Stimulated activated naive CD8-positive, alpha-beta T cell treated with anti-CD3 and anti-CD28 coated beads, Interleukin-15, Interleukin-2, amounts not matched to agents 100 ng/mL and 50 ng/mL, for 24 hours (primary cell): Measurements from ENCODE around the gene CES1.
"Not testable (repeated sequence)": the region's sequence is repeated elsewhere in the genome, so short reads cannot be mapped to it uniquely, and the experiment has no call there.

Source experiments
- H3K27ac Mint-ChIP-seq: one replicate; pipeline ENCODE4 v1.8.0; 2021; ENCODE audit warnings: mild to moderate bottlenecking, mixed read lengths
- H3K27me3 Mint-ChIP-seq: one replicate; pipeline ENCODE4 v1.8.0; 2021; ENCODE audit warnings: mixed read lengths
- H3K36me3 Mint-ChIP-seq: one replicate; pipeline ENCODE4 v1.8.0; 2021; ENCODE audit warnings: low read depth, mixed read lengths
- H3K4me1 Mint-ChIP-seq: one replicate; pipeline ENCODE4 v1.8.0; 2021; ENCODE audit warnings: low read depth, mixed read lengths
- H3K4me3 Mint-ChIP-seq: one replicate; pipeline ENCODE4 v1.8.0; 2021; ENCODE audit warnings: mild to moderate bottlenecking, mixed read lengths
- H3K9me3 Mint-ChIP-seq: one replicate; pipeline ENCODE4 v1.8.0; 2021; ENCODE audit warnings: mixed read lengths

Gene CES1

DNA sequence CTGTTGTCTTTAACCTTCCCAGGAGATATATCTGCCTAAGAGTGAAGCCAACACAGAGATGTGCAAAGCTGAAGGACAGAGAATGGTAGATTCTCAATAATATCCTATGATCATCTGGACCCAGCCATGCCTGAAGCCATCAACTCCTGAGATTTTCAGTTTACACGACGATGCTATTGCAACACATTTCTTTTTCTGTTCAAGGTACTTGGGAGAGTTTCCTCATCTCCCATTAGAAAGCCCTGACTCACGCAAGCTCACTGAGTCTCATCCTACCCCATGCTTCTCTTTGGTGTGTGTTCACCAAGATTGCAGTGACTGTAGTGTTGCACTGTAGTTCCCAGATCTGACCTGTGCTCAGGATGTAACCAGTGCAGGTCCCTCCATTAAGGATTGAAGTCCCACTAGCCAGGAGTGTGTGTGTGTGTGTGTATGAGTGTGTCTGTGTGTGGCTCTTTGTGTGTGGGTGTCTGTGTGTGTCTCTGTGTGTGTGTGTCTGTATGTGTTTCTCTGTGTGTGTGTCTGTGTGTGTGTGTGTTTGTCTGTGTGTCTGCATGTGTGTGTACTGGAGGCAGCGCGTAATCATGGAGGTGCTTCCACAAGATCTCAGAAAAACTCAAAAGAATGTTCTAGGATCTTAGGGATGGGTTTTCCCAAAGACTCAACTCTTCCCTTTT, 15.5 kb downstream of the CES1 start:
- no peak overlapping the region for H3K27ac Mint-ChIP-seq

DNA sequence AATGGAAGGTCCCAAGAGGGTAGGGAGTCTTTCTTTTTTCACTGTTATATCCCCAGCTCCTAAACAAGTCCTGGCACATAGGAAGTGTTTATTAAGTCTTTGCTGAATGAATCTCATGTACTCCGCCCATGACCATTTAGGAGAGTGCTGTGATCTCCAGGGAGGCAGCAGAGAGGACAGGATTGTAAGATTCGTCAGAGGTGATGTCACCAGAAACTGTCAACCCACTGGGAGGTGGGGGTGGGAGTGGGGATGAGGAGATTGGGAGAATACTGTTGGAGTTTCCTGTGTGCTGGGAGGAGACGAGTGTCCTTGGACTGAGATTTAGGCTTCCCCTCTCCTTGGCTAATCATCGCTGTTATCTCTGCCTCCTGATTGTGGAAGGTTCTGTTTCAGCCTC, 16.7 kb downstream of the CES1 start:
- not testable (repeated sequence) for H3K4me1 Mint-ChIP-seq, H3K9me3 Mint-ChIP-seq, H3K4me3 Mint-ChIP-seq, H3K36me3 Mint-ChIP-seq, H3K27ac Mint-ChIP-seq
- H3K27me3 Mint-ChIP-seq = peaks cover 23% of the 10 kb centered on the region

More for the DNA sequence above, 15.5 kb downstream of the CES1 start:
- Mint-ChIP-seq H3K36me3 (no peaks in the 10 kb centered on the region), H3K4me3 (no peak overlapping the region), H3K9me3 (no peaks in the 10 kb centered on the region), H3K27me3 (peaks cover 25% of the 10 kb centered on the region), H3K4me1 (no peaks in the 10 kb centered on the region)

DNA sequence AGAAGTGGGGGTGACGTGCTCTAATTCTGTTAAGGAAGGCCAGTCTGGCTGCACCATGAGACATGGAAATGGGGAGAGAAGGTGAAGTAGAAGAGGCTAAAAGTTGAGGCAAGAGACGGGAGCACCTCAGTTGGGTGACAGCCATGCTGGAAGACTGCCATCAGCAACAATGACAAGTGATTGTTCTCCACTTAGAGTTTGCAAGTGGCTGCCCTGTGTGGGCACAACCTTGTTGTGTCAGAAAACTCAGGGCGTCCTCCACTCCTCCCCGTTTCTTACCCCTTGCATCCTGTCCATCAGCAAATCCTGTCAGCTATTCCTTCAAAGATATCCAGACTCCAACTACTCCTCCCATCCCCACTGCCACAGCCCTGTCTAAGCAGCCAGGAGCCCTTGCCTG, 17.6 kb downstream of the CES1 start:
- Mint-ChIP-seq H3K4me1 (no peaks in the 10 kb centered on the region), H3K27ac (no peak overlapping the region), H3K9me3 (no peaks in the 10 kb centered on the region), H3K27me3 (peaks cover 28% of the 10 kb centered on the region), H3K4me3 (no peak overlapping the region), H3K36me3 (no peaks in the 10 kb centered on the region)

DNA sequence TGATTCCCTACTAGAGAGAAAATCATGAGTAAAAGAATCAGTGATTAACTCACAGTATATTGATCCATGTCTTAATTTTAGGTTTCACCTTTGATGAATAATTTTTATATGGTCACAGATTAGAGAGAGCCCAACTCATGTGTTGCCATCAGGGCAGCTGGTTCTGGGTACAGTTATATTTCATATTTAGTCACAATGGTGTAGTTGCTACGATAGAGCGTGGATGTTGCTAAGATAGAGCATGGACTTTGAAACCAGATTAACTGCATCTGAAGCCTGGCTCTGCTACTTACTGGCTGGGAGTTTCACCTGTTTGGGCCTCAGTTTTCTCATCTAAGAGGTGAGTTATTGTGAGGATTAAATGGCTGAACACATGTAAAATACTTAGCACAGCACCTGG, 18.7 kb downstream of the CES1 start:
- peaks cover 32% of the 10 kb centered on the region for H3K27me3 Mint-ChIP-seq
- H3K4me1 Mint-ChIP-seq, H3K9me3 Mint-ChIP-seq, H3K4me3 Mint-ChIP-seq, H3K27ac Mint-ChIP-seq, H3K36me3 Mint-ChIP-seq: not testable (repeated sequence)

DNA sequence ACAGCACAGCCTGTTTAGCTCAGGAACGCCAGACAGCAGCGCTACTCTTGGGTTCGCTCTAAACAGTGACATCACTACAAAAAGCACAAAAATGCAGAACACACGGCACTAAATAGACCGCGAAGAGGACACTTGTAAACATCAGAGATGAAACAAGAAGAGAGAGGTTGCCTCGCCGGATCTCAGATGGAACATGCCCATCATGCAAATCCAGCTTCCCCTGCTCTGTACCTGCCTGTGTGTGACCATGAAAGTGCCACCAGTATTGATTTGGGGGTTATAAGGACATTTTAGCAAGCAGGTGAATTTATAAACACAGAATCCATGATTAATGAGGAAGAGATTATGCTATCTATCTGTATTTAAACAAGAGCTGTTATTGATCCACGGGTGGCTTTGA, 19.2 kb downstream of the CES1 start:
- H3K27me3 Mint-ChIP-seq = peaks cover 29% of the 10 kb centered on the region
- not testable (repeated sequence) for H3K36me3 Mint-ChIP-seq, H3K27ac Mint-ChIP-seq, H3K9me3 Mint-ChIP-seq, H3K4me3 Mint-ChIP-seq, H3K4me1 Mint-ChIP-seq

DNA sequence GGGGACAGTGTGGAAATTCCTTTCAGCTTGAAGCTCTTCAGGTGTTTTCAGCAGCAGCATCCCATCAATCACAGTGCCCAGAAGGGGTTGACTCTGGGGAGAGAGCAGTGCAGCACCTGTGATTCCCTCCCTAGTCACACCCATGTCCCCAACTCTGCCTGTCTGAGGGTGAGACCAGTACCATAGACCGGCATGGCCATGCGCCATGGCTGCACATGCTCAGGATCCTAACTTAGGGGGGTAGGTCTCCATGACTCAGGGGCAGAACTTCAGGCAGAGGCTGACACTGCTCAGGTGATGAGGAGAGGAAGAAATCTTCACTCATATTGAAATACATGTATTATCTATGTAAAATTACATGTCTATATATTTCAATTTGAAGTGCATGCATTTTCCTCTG, 19.9 kb downstream of the CES1 start:
- no peaks in the 10 kb centered on the region for H3K36me3 Mint-ChIP-seq
- H3K9me3 Mint-ChIP-seq = no peaks in the 10 kb centered on the region
- H3K4me1 Mint-ChIP-seq = no peaks in the 10 kb centered on the region
- H3K4me3 Mint-ChIP-seq = no peak overlapping the region
- peaks cover 28% of the 10 kb centered on the region for H3K27me3 Mint-ChIP-seq
- H3K27ac Mint-ChIP-seq = no peak overlapping the region

DNA sequence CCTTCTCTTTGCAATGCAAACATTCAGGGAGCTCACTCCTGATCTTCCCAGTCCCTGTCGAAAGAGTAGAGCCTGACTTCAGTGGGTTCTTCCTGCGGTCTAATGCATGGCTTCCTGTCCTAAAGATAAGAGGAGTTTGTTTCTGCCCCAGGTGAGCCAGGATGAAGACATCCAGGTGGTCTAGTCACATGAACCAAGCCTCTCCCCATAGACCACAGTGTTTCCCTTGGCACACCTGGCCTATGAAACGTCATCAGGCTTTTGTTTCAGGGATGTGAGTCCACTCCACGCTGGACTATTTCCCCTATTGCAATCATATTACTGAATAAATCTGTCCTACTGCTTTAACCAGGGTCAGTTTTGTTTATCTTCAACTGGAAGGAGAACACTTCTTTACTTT, 21.1 kb downstream of the CES1 start:
- peaks cover 24% of the 10 kb centered on the region for H3K27me3 Mint-ChIP-seq
- H3K4me1 Mint-ChIP-seq = no peaks in the 10 kb centered on the region
- H3K36me3 Mint-ChIP-seq = no peaks in the 10 kb centered on the region
- no peak overlapping the region for H3K4me3 Mint-ChIP-seq
- no peak overlapping the region for H3K27ac Mint-ChIP-seq
- H3K9me3 Mint-ChIP-seq = no peaks in the 10 kb centered on the region

DNA sequence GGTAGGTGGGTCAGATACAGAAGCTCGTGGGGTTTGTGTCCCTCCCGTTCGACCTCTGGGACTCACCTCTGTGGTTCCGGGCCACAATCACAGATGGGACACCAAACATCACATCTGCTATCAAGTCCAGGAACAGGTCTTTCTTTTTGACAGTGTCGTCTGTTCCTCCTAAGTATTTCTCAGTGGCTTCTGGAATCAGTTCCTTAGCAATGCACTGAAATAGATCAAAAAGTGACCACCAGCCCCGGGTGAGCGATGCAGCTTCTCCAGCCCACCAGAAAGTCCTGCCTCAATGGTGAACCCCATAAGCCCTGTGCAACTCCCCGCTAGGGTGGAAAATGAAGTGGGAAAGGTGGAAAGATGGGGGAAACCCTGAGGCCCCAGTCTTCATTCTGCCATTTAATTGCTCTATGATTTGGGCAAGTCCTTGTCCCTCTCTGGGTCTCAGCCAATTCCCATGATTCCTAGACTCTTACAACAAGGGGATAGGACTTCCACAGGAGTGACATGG, 22.4 kb downstream of the CES1 start:
- Mint-ChIP-seq H3K4me3 (no peak overlapping the region), H3K27ac (no peak overlapping the region), H3K36me3 (no peaks in the 10 kb centered on the region), H3K27me3 (peaks cover 19% of the 10 kb centered on the region), H3K9me3 (no peaks in the 10 kb centered on the region), H3K4me1 (no peaks in the 10 kb centered on the region)

DNA sequence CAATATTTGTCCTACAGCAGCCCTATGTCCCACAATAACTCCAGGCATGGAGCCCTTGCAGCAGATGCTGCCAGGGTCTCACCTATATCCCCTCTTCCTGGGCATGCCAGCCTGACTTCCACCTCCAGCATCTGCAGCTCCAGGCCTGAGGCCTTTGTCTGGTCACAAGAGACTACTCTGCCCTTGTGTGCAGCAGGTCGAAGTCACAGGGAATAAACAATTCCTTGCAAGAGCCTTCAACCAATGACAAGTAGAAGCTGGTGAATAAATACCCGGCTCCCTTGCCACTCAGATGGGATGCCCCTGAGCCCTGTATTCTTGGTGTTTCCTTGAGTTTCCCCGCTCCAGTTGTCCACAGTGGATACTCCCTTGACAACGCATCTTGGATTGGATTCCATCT, 23.0 kb downstream of the CES1 start:
- no peak overlapping the region for H3K4me3 Mint-ChIP-seq
- H3K9me3 Mint-ChIP-seq = no peaks in the 10 kb centered on the region
- H3K4me1 Mint-ChIP-seq = no peaks in the 10 kb centered on the region
- H3K27ac Mint-ChIP-seq = no peak overlapping the region
- H3K36me3 Mint-ChIP-seq = no peaks in the 10 kb centered on the region
- H3K27me3 Mint-ChIP-seq = peaks cover 19% of the 10 kb centered on the region

DNA sequence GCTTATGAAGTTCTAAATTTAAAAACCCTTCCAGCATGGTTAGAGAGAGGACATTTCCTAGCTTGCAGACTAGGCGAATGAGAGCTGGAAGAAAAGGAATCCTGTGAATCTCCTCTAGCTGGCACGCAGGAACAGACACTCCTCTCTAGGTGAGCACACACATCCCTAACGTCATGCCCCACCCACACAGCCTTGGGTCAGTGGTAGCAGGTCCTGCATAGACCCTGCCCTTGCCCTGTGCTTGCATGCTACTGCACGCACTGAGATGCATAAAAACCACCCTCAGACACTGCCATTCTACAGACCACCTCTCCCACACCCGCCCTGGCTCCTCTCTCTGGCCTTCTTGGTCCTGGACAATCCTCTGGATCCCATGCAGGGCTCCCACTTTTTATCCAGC, 23.5 kb downstream of the CES1 start:
- no peak overlapping the region for H3K27ac Mint-ChIP-seq
- no peaks in the 10 kb centered on the region for H3K9me3 Mint-ChIP-seq
- no peak overlapping the region for H3K4me3 Mint-ChIP-seq
- no peaks in the 10 kb centered on the region for H3K36me3 Mint-ChIP-seq
- H3K4me1 Mint-ChIP-seq = no peaks in the 10 kb centered on the region
- peaks cover 15% of the 10 kb centered on the region for H3K27me3 Mint-ChIP-seq

DNA sequence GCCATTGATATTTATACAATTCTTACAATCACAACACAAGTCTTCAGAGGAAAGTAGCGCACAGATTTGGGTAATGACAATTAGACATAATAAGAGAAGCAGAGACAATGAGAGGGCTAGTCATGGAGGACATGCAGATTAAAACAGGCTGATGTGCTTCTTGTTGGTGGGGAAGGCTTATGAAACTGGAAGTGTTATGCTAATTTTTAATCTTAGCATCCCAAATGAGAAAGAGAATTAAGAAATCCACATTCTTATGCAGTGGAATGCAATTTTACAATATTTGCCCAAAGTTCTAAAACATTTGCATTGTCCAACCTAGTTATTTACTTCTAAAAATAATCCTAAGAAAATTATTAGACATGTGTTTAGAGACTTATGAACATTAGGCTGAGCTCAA, 24.6 kb downstream of the CES1 start:
- peaks cover 15% of the 10 kb centered on the region for H3K27me3 Mint-ChIP-seq
- H3K4me1 Mint-ChIP-seq, H3K27ac Mint-ChIP-seq, H3K36me3 Mint-ChIP-seq, H3K4me3 Mint-ChIP-seq, H3K9me3 Mint-ChIP-seq: not testable (repeated sequence)

DNA sequence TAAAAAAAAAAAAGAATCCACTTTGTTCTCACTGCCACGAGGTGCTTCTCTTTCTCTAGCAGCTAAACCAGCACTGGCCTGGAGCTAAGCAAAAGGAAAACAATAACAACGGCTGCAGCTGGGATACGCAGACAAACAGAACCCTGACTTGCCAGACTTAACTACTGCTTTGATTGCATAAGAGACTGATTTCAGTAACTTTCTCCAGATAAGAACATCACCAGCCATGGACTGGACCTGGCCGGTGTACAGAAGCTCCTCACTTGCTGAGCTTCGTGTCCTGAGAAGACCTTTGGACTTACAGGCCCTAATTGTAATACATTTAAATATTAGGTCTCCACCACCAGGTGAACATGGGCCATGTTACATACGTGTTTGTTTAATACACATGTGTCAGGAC, 27.8 kb downstream of the CES1 start:
- not testable (repeated sequence) for H3K4me3 Mint-ChIP-seq, H3K27me3 Mint-ChIP-seq, H3K4me1 Mint-ChIP-seq, H3K27ac Mint-ChIP-seq, H3K9me3 Mint-ChIP-seq, H3K36me3 Mint-ChIP-seq

DNA sequence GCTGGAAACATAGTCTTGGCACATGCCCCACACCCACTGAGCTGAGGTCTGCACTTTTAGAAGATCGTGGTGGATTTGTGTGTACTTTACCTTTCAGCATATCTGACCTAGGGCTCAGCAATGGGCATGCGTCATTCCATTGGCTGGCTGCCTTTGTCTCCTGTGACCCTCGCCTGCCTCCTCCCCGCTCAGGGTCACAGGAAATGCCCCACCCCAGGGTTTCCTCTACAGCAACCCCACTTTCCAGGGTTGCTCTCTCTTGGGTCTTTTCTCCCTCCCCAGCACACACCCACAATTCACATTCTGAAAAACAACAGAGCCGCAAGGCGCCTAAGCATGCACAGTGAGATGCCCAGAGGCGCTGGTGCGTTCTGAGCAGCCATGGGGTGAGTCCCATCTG, 29.2 kb downstream of the CES1 start:
- not testable (repeated sequence) for H3K4me1 Mint-ChIP-seq, H3K27me3 Mint-ChIP-seq, H3K4me3 Mint-ChIP-seq, H3K27ac Mint-ChIP-seq, H3K9me3 Mint-ChIP-seq, H3K36me3 Mint-ChIP-seq

DNA sequence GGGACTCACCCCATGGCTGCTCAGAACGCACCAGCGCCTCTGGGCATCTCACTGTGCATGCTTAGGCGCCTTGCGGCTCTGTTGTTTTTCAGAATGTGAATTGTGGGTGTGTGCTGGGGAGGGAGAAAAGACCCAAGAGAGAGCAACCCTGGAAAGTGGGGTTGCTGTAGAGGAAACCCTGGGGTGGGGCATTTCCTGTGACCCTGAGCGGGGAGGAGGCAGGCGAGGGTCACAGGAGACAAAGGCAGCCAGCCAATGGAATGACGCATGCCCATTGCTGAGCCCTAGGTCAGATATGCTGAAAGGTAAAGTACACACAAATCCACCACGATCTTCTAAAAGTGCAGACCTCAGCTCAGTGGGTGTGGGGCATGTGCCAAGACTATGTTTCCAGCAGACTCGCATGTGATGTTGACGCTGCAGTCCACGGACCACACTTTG, 39.9 kb downstream of the CES1 start:
- H3K27ac Mint-ChIP-seq, H3K27me3 Mint-ChIP-seq, H3K4me1 Mint-ChIP-seq, H3K9me3 Mint-ChIP-seq, H3K4me3 Mint-ChIP-seq, H3K36me3 Mint-ChIP-seq: not testable (repeated sequence)

DNA sequence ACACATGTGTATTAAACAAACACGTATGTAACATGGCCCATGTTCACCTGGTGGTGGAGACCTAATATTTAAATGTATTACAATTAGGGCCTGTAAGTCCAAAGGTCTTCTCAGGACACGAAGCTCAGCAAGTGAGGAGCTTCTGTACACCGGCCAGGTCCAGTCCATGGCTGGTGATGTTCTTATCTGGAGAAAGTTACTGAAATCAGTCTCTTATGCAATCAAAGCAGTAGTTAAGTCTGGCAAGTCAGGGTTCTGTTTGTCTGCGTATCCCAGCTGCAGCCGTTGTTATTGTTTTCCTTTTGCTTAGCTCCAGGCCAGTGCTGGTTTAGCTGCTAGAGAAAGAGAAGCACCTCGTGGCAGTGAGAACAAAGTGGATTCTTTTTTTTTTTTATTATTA, 41.4 kb downstream of the CES1 start:
- H3K9me3 Mint-ChIP-seq = not testable (repeated sequence)

DNA sequence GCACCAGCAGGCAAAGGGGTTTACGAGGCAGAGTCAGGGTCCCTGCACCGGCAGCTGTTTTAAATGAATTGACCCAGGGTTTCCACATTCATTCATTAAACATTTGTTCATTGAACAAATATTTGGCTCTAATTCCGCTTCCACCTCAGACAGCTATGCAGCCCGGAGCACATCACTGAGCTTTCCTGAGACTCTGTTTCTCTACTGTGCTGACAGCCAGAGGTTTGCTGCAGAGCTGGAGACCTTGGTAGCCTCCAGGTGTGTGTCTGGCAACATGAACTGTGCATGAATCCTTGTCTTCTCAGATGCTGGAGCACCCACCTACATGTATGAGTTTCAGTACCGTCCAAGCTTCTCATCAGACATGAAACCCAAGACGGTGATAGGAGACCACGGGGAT, 42.7 kb downstream of the CES1 start:
- H3K27me3 Mint-ChIP-seq, H3K36me3 Mint-ChIP-seq, H3K27ac Mint-ChIP-seq, H3K9me3 Mint-ChIP-seq, H3K4me1 Mint-ChIP-seq, H3K4me3 Mint-ChIP-seq: not testable (repeated sequence)

More for the DNA sequence above, 41.4 kb downstream of the CES1 start:
- H3K4me1 Mint-ChIP-seq, H3K4me3 Mint-ChIP-seq, H3K27ac Mint-ChIP-seq, H3K36me3 Mint-ChIP-seq, H3K27me3 Mint-ChIP-seq: not testable (repeated sequence)

DNA sequence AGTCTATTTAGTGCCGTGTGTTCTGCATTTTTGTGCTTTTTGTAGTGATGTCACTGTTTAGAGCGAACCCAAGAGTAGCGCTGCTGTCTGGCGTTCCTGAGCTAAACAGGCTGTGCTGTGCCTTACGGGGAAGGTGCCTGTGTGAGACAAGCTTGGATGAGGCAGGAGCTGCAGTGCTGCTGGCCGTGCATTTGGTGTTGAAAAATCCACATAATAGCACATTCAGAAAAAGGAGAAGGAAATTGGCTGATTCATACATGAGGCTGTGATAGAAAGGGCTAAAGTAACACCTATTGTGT, 50.2 kb downstream of the CES1 start:
- H3K9me3 Mint-ChIP-seq, H3K27ac Mint-ChIP-seq, H3K4me3 Mint-ChIP-seq, H3K27me3 Mint-ChIP-seq, H3K36me3 Mint-ChIP-seq, H3K4me1 Mint-ChIP-seq: not testable (repeated sequence)
